ENCODE data around the gene TNFSF13. TPM values are rescaled to one million over a fixed set of nuclear protein-coding genes. Genes with fewer than 3 reads are reported as not detected.
A peak's percentile ranks its signal among the peaks of the same experiment; 100 is the strongest.

Gene TNFSF13
- total RNA-seq, 1 experiment from 2014 or later, result 3.2 TPM

- DNase-seq (ENCODE audit: low spot score) (peak; percentile 91), ATAC-seq (peak; percentile 71)
- H3K4me1 Mint-ChIP-seq, result peaks cover 38% of the 10 kb centered on the region
- peaks cover 42% of the 10 kb centered on the region for H3K36me3 Mint-ChIP-seq
- H3K4me3 Mint-ChIP-seq, result peak overlapping the region; percentile 70
- H3K27me3 Mint-ChIP-seq (ENCODE audit: low read depth), result no peaks in the 10 kb centered on the region
- ChIA-PET POLR2A (interaction anchor here (0.6 to 4.6 kb wide), 19 partner anchors 9 to 186 kb away, joined by 3 to 41 read pairs (median 4); partner anchors contain the start of genes ATP1B2, CD68, EFNB3 and SAT2), CTCF (interaction anchor here (0.6 to 4.3 kb wide), 54 partner anchors 9 to 375 kb away, joined by 3 to 61 read pairs (median 5); partner anchors contain the start of genes ACAP1, ATP1B2, CD68 and DNAH2)
- H3K27ac Mint-ChIP-seq, result peak overlapping the region; percentile 79
- H3K9me3 Mint-ChIP-seq, result no peaks in the 10 kb centered on the region
- no peak for TF ChIP-seq ZBTB21 (CRISPR knock-in tag; IDR thresholded peaks at IDR 0.05; ENCODE audit: borderline replicate concordance)
- TF ChIP-seq RELA (CRISPR knock-in tag; IDR thresholded peaks at IDR 0.05; ENCODE audit: borderline replicate concordance), result 0 out of 2 replicates have a peak, but pooled peaks have one; percentile 52
- TF ChIP-seq, protein P1, sequence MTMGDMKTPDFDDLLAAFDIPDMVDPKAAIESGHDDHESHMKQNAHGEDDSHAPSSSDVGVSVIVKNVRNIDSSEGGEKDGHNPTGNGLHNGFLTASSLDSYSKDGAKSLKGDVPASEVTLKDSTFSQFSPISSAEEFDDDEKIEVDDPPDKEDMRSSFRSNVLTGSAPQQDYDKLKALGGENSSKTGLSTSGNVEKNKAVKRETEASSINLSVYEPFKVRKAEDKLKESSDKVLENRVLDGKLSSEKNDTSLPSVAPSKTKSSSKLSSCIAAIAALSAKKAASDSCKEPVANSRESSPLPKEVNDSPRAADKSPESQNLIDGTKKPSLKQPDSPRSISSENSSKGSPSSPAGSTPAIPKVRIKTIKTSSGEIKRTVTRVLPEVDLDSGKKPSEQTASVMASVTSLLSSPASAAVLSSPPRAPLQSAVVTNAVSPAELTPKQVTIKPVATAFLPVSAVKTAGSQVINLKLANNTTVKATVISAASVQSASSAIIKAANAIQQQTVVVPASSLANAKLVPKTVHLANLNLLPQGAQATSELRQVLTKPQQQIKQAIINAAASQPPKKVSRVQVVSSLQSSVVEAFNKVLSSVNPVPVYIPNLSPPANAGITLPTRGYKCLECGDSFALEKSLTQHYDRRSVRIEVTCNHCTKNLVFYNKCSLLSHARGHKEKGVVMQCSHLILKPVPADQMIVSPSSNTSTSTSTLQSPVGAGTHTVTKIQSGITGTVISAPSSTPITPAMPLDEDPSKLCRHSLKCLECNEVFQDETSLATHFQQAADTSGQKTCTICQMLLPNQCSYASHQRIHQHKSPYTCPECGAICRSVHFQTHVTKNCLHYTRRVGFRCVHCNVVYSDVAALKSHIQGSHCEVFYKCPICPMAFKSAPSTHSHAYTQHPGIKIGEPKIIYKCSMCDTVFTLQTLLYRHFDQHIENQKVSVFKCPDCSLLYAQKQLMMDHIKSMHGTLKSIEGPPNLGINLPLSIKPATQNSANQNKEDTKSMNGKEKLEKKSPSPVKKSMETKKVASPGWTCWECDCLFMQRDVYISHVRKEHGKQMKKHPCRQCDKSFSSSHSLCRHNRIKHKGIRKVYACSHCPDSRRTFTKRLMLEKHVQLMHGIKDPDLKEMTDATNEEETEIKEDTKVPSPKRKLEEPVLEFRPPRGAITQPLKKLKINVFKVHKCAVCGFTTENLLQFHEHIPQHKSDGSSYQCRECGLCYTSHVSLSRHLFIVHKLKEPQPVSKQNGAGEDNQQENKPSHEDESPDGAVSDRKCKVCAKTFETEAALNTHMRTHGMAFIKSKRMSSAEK (CRISPR knock-in tag; IDR thresholded peaks at IDR 0.05; ENCODE audit: borderline replicate concordance), result no peak
- TF ChIP-seq ZNF138 (CRISPR knock-in tag; conservative IDR thresholded peaks at IDR 0.05), result 0 out of 2 replicates have a peak, but pooled peaks have one; percentile 11
- TF ChIP-seq NR2C2 (CRISPR knock-in tag; IDR thresholded peaks at IDR 0.05), result no peak
- no peak for TF ChIP-seq ZNF232 (CRISPR knock-in tag; IDR thresholded peaks at IDR 0.05)
- TF ChIP-seq CTCF (IDR thresholded peaks at IDR 0.05), result peak; percentile 87
- TF ChIP-seq CREM (CRISPR knock-in tag; IDR thresholded peaks at IDR 0.05), result no peak
- TF ChIP-seq, protein P2, sequence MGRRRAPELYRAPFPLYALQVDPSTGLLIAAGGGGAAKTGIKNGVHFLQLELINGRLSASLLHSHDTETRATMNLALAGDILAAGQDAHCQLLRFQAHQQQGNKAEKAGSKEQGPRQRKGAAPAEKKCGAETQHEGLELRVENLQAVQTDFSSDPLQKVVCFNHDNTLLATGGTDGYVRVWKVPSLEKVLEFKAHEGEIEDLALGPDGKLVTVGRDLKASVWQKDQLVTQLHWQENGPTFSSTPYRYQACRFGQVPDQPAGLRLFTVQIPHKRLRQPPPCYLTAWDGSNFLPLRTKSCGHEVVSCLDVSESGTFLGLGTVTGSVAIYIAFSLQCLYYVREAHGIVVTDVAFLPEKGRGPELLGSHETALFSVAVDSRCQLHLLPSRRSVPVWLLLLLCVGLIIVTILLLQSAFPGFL (CRISPR knock-in tag; IDR thresholded peaks at IDR 0.05; ENCODE audit: borderline replicate concordance), result no peak
- no peak for TF ChIP-seq EMX1 (CRISPR knock-in tag; IDR thresholded peaks at IDR 0.05)
- TF ChIP-seq MLX (CRISPR knock-in tag; IDR thresholded peaks at IDR 0.05), result no peak
- no peak; the same call in 1 of the 2 replicates for TF ChIP-seq ZNF416 (CRISPR knock-in tag; IDR thresholded peaks at IDR 0.05)
- no peak for TF ChIP-seq GRHL2 (CRISPR knock-in tag; IDR thresholded peaks at IDR 0.05; ENCODE audit: insufficient replicate concordance, severe bottlenecking)
- no peak for TF ChIP-seq ZNF121 (CRISPR knock-in tag; IDR thresholded peaks at IDR 0.05)
- no peak for TF ChIP-seq RORB (CRISPR knock-in tag; IDR thresholded peaks at IDR 0.05)
- no peak for TF ChIP-seq ATF3 (CRISPR knock-in tag; conservative IDR thresholded peaks at IDR 0.05)
- peak; percentile 41; the same call in 1 of the 2 replicates for TF ChIP-seq KAT7 (CRISPR knock-in tag; IDR thresholded peaks at IDR 0.05; ENCODE audit: borderline replicate concordance)
- TF ChIP-seq ARID4B (CRISPR knock-in tag; IDR thresholded peaks at IDR 0.05; ENCODE audit: borderline replicate concordance), result peak; percentile 9; the same call in 1 of the 2 replicates
- no peak for TF ChIP-seq CREB1 (CRISPR knock-in tag; IDR thresholded peaks at IDR 0.05)
- TF ChIP-seq ZNF423 (CRISPR knock-in tag; IDR thresholded peaks at IDR 0.05), result 0 out of 2 replicates have a peak, but pooled peaks have one; percentile 9
- TF ChIP-seq MAX (CRISPR knock-in tag; IDR thresholded peaks at IDR 0.05), result peak; percentile 39
These were observed 30.8 kb downstream of the TNFSF13 start for GRCh38 chr17:7589204-7589868.
